ENCODE data around the gene C2orf69.
A peak's percentile ranks its signal among the peaks of the same experiment; 100 is the strongest.

C2orf69 gene

DNA sequence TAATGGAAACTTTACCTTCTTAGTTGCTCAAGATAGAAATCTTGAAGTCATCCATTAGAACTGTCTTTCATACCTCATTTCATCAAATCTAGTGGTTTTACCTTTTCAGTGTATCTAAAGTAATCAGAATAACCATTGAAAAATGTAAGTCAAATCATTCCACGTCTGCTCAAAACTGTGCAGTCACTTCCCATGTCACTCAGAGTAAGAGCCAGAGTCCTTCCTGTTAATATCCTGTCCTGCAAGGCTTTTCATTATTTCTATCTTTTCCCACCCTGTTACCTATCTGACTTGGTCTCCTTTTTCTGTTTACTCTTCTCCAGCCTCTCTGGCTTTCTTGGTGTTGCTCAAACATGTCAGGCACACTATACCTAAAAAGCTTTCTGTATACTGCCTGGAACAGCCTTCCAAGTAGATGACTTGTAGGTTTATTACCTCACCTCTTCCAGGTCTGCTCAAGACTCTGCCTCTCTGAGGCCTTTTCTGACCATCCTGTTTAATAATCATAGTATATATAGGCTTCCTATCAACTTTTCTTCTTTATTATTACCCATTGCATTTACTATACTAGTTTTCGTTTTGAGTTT is 3.4 kb downstream of the C2orf69 start:
- DNase-seq (ENCODE audit: low read depth): no peak

GRCh38 chr2:199916980-199917379 is 5.9 kb downstream of the C2orf69 start:
- no peak for DNase-seq (ENCODE audit: low read depth)

- DNase-seq (ENCODE audit: low read depth): peak; percentile 40
These were observed 11.8 kb downstream of the C2orf69 start for GRCh38 chr2:199922856-199923255.

GRCh38 chr2:199923924-199924323 is 12.8 kb downstream of the C2orf69 start:
- no peak for DNase-seq (ENCODE audit: low read depth)

GRCh38 chr2:199926806-199927205 is 15.7 kb downstream of the C2orf69 start:
- no peak for DNase-seq (ENCODE audit: low read depth)

DNA sequence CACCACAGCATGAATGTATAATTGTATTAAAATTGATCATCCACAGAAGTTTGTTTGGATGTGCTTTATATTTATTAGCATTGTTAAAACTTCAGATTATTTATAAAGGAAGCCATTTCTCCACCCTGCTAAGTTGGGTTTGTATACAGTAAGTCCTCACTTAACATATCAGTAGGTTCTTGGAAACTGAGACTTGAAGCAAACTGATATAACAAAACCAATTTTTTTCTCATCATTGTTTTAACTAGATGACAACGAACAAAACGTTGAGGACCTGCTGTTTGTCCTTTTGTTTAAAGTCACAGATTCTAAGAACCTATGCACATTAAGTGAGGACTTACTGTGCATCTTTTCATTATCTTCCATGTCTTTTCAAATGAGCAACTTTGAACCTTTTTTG is 17.1 kb downstream of the C2orf69 start:
- no peak for DNase-seq (ENCODE audit: low read depth)

DNA sequence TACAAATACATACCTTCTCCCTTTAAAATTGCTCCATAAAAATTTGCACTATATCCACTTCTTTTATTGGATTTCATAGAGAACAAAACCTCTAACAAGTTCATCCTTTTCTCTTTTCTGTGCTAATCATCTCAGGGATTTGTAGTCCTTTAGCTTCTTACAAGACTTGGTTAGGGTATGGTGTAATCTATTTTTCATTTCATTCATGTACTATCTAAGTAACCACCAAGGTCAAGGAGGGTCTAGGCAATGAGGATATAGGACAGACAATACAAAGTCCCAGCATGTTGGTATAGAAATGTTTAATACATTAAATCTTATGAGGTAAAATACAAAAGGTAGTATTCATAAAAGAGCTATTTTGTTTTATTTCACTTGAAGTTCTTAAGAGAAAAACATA is 17.5 kb downstream of the C2orf69 start:
- DNase-seq (ENCODE audit: low read depth): peak; percentile 45

DNA sequence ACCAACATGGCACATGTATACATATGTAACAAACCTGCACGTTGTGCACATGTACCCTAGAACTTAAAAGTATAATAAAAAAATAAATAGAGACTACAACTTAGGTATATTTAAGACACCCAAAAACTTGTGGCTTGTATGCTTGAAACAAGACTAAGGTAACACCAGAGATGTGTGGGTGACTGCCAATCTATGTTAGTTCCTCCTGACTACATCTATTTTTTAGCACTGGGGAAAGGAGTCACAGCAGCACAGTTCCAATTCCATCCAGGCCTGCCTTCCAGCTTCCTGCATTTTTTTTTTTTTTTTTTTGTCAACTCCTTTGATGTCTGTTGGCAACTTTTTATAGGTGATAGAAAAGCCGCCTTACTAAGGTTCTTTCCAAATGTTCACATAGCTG is 18.2 kb downstream of the C2orf69 start:
- no peak for DNase-seq (ENCODE audit: low read depth)

GRCh38 chr2:199932312-199932855 is 21.3 kb downstream of the C2orf69 start:
- no peak for DNase-seq (ENCODE audit: low read depth)

DNA sequence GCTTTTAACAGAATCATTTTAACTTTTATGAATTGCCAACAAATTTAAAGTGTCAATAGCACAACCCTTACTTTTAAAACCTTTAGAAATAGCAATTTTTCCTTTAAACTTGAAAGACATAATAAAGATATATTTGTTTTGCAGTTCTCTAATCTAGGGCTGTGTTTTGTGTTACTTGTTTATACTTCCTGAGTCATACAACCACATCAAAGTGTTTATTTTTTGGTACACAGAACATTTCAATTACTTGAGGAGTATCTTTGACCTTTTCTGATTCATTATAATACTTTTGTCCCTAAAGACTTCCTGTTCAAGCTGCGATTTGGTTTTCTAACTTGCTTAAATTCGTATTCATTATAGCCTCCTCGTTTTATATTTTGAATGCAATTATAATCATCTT is 22.4 kb downstream of the C2orf69 start:
- DNase-seq (ENCODE audit: low read depth): peak; percentile 24

GRCh38 chr2:199936554-199936953 is 25.5 kb downstream of the C2orf69 start:
- DNase-seq (ENCODE audit: low read depth): no peak

DNA sequence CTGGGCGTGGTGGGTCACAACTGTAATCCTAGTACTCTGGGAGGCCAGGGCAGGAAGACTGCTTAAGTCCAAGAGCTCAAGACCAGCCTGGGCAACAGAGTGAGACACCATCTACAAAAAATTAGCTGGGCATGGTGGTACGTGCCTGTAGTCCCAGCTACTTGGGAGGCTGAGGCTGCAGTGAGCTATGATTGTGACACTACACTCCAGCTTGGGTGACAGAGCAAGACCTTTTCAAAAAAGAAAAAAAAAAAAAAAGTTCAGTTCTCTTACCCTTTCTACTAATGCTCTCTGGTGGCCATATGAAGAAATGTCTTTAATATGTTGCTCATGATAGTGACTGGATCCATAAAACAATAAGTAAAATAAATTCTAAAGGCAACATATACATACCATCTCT is 29.3 kb downstream of the C2orf69 start:
- DNase-seq (ENCODE audit: low read depth): peak; percentile 40

DNA sequence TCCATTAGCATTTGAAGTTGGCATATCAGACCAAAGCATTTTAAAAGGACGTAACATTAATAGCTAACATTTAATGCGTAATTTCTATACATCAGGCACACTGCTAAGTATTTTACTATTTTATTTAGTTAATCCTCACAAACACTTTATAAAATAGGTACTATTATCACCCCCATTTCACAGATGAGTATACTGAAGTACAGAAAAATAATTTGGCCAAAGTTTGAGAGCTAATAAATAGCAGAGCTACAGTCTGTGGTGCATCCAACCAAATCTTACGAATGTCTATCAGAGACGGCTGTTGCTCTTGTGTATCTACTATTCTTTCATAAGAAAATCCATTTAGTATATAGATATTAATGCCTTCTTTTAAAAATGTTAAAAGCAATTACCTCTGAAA is 32.3 kb downstream of the C2orf69 start:
- DNase-seq (ENCODE audit: low read depth): no peak

DNA sequence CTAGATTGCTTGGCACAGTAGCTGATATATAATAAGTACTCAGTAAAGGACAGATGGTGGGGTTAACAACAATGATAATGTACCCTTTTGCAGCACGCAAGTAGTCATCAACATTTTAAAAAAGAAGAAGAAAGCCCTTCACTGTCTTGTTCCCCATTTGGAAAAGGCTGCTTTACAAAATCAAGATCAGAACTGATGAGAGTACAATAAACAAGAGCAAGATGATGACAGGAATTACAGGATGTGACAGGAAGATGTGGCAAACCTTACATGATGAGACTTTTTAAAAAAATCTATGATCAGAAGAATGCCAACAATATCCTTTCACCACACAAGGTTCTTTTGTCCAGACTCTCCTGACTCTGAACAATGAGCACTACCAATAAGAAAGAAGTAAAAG is 35.1 kb downstream of the C2orf69 start:
- no peak for DNase-seq (ENCODE audit: low read depth)

DNA sequence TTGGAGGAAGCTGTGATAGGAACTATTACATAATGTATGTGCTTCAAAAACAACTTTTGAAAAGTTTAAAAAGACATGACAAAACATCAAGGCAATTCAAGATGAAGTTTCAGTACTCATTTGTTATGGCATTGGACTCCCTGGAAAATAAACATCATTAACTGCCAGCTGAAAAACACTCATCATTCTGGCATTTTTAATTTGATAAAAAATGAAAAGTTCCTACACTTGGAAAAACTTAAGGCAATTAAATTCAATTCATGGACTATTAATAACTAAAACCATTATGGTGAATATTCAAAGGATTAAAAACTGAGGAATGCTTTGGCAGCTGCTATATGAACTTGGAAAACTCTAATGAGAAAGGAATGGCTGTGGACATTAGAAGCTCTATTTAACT is 35.7 kb downstream of the C2orf69 start:
- DNase-seq (ENCODE audit: low read depth): no peak

- no peak for DNase-seq (ENCODE audit: low read depth)
These were observed 39.3 kb downstream of the C2orf69 start for GRCh38 chr2:199950396-199950795.

DNA sequence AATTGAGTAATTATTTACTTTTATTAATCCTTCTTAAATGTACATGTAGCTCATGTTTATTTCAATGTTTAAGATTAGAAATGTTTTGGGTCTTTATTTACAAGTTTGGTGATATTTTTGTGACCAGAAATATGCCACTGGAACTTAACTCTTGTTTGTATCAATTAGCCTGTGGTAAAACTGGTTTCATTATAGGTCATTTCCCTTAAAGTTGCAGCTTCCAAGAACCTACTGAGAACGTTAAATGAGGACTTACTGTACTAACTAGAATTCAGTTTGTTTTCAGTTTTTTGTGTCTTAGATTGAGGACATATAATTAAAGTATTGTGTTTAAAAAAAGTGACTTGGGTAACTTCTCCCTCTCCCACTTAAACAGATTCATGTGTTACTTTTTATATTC is 39.9 kb downstream of the C2orf69 start:
- no peak for DNase-seq (ENCODE audit: low read depth)

GRCh38 chr2:199955007-199955338 is 43.9 kb downstream of the C2orf69 start:
- DNase-seq (ENCODE audit: low read depth): no peak

DNA sequence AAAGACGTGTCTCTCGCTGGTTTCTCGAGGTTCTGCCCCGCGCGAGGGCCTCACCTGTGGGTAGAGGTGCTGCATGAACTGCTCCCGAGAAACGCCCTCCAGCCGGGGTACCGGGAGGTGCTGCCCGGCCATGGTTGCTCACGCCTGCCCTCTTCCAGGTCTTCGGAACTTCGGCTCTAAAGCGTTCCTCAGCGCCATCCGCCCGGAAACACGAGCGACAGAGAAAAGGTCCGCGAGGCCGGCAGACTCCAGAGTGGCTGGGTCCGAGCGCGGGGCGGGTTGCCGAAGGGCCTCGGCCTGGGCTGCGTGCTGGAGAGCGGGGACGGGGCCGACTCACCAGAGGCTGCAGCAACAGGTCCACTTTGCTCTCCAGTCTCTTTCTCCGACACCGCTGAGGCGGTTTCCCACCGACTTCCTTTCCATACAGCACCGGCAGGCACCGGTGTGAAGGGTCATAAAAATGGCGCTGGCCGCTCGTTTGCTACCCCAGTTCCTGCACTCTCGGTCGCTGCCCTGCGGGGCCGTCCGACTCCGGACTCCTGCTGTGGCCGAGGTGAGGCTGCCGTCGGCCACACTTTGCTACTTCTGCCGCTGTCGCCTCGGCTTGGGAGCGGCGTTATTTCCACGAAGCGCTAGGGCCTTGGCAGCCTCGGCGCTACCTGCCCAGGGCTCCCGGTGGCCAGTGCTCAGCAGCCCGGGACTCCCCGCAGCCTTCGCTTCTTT is 44.4 kb downstream of the C2orf69 start, which contains the start of the genes MAIP1 and TYW5:
TSS of gene MAIP1 (plus strand) at position 244 of the 723 bp plus-strand sequence. CDS start at position 461, 217 bp downstream.
TSS of gene TYW5 (minus strand) at position 153 of the 723 bp plus-strand sequence. CDS start at position 132, 21 bp downstream.
- DNase-seq (ENCODE audit: low read depth): peak; percentile 88

- no peak for DNase-seq (ENCODE audit: low read depth)
These were observed 44.9 kb downstream of the C2orf69 start for GRCh38 chr2:199956062-199956380.

- DNase-seq (ENCODE audit: low read depth): no peak
These were observed 46.9 kb downstream of the C2orf69 start for GRCh38 chr2:199958014-199958413.

DNA sequence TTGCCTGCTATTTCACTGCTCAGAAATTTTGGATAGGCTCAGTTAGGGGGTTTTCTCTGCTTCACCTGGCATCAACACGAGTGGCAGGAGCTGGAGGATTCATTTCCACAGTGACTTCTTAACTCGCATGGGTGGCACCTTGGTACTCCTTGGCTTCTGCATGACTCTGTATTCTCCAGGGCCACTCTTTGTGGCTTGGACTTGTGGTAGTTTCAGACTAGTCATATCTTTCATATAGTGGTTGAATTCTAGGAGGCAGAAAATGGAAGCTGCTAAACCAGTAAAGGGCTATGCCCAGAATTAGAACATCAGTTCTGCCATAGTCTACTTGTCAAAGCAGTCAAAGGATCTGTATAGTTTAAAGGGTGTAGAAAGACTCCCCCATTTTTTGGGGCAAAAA is 51.1 kb downstream of the C2orf69 start:
- no peak for DNase-seq (ENCODE audit: low read depth)

- no peak for DNase-seq (ENCODE audit: low read depth)
These were observed 55.3 kb downstream of the C2orf69 start for GRCh38 chr2:199966405-199966804.

DNA sequence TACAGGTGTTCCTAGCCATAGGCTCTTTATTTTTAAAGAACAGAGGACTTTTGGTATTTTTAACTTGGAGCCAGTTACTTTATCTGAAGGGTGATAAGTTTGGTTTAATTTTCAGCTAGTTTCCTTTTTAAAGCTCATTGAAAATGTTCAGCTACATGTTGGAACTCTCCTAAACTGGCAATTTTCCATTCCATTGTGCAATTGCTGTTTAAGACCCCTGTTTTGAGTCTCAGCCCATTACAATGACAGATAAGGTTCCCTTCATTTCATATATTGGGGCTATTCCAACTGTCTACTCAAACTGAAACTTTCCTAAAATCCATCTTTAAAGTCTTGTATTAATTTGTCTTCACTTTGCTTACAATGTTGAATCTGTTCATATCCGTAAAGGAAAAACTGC is 55.9 kb downstream of the C2orf69 start:
- DNase-seq (ENCODE audit: low read depth): no peak

Data from iris pigment epithelial cell (primary cell).